Fibroblast of villous mesenchyme (primary cell): ENCODE results near the gene SMARCD3. TPM values are rescaled to one million over a fixed set of nuclear protein-coding genes. Genes with fewer than 3 reads are reported as not detected.

Experiments
- DNase-seq: peaks from one replicate; pipeline ENCODE4 v3.0.0-alpha.2; 2010; ENCODE audit warnings: low read depth
- H3K4me3 ChIP-seq: 2 replicates; pipeline ENCODE4 v1.5.1; 2011; ENCODE audit warnings: low read depth, mild to moderate bottlenecking, low read length
- CTCF ChIP-seq: IDR thresholded peaks from 2 replicates; pipeline ENCODE4 v1.5.1; 2012; ENCODE audit warnings: low read depth, mild to moderate bottlenecking, low read length; ENCODE audit not compliant: insufficient read depth
- total RNA-seq: library from RNA; depleted of rRNA; stranded (reverse); fragments of >200 nt; gene quantifications from 2 replicates; pipeline ENCODE4 v1.2.3, GENCODE V29; 2012

SMARCD3 gene
- total RNA-seq, 1 donor, result 32.0 TPM

DNA sequence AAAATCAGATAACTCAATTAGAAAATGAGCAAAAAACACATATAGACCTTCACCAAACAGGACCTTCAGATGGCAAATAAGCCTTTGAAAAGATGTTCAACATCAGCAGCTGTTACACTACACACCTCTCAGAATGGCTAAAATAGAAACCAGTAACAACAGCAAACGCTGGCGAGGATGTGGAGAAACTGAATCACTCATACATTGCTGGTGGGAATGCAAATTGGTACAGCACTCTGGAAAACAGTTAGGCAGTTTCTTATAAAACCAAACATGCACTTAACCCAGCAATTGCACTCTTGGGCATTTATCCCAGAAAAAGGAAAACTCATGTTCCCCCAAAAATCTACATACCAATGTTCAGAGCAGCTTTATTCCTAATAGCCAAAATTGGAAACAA lies 37.7 kb upstream of the SMARCD3 start:
- TF ChIP-seq CTCF, result no peak
- H3K4me3 ChIP-seq, result no peak overlapping the region
- DNase-seq, result no peak

- DNase-seq, result no peak
- TF ChIP-seq CTCF, result no peak
Observed at GRCh38 chr7:151283302-151283701, 34.8 kb upstream of the SMARCD3 start.

GRCh38 chr7:151282111-151282510 lies 33.6 kb upstream of the SMARCD3 start:
- TF ChIP-seq CTCF, result no peak
- DNase-seq, result no peak
- no peak overlapping the region for H3K4me3 ChIP-seq

More at GRCh38 chr7:151283302-151283701, 34.8 kb upstream of the SMARCD3 start:
- no peak overlapping the region for H3K4me3 ChIP-seq

DNA sequence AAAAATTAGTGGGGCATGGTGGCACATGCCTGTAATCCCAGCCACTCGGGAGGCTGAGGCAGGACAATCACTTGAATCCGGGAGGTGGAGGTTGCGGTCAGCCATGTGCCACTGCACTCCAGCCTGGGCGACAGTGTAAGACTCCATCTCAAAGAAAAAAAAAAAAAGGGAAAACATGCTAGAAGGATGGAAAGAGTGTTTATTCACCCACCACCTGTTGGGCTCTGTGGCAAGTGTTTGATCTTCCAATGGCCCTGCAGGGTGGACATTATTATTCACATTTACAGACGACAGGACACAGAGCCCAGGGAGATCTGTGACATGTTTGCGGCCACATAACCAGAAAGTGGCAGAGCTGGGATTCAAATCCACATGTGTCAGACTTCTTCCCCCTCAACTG lies 33.2 kb upstream of the SMARCD3 start:
- TF ChIP-seq CTCF, result no peak
- H3K4me3 ChIP-seq, result no peak overlapping the region
- no peak for DNase-seq

- no peak for TF ChIP-seq CTCF
- no peak for DNase-seq
- no peak overlapping the region for H3K4me3 ChIP-seq
Observed at GRCh38 chr7:151280388-151281019, 32.0 kb upstream of the SMARCD3 start.

GRCh38 chr7:151279868-151280267 lies 31.4 kb upstream of the SMARCD3 start:
- TF ChIP-seq CTCF, result no peak
- DNase-seq, result no peak
- H3K4me3 ChIP-seq, result no peak overlapping the region

GRCh38 chr7:151278949-151279348 lies 30.5 kb upstream of the SMARCD3 start:
- no peak for DNase-seq
- H3K4me3 ChIP-seq, result no peak overlapping the region
- TF ChIP-seq CTCF, result no peak
